ENCODE results near the gene NIP7. TPM values are rescaled to one million over a fixed set of nuclear protein-coding genes. Genes with fewer than 3 reads are reported as not detected.

The NIP7 gene
- total and polyA plus RNA-seq, 9 of the 15 experiments (the other 6 are each of a cell fraction or from before 2014, with no cell fraction given) = 28.9 to 85.5 (median 72.5) TPM

DNA sequence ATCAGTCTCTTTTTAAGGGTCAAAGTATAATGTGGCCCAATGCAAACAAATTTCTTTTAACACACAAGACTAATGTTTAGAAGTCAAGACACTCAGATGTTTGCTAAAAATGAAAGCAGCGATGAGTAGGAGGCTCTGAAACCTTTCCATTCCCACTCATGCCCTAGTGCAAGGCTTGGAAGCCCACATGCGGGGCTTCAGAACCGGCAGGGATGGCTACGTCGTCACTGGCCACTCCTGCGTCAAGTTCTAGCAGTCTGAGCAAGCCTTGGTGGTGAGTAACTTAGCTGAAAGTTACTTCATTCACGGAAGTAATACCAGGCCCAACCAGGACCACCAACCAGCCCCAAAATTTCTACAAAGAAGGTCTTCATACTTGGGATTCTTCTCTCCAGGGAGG, 26.9 kb downstream of the NIP7 start:
- Histone ChIP-seq H3K4me2 (ENCODE audit: insufficient read depth, low read length) (no peak overlapping the region), H3K9me3 (replicated peaks; ENCODE audit: control insufficient read depth, insufficient read depth, low read depth, low read length) (no peaks in the 10 kb centered on the region), H4K20me1 (replicated peaks; ENCODE audit: control insufficient read depth, insufficient read depth, low read length) (0 out of 2 replicates have a peak, but pooled peaks cover 3% of the 10 kb centered on the region), H3K9ac (ENCODE audit: insufficient read depth in 1 of 2, low read depth in 2 of 2, low read length in 2 of 2) (no peak overlapping the region), H3K27me3 (ENCODE audit: control insufficient read depth in 2 of 2, insufficient read depth in 2 of 2, low read length in 2 of 2) (no peaks in the 10 kb centered on the region), H3K4me1 (replicated peaks in 1 of 2; ENCODE audit: control insufficient read depth in 2 of 2, insufficient read depth in 2 of 2, low read length in 2 of 2) (peaks cover 0 to 10% of the 10 kb centered on the region in 2 experiments; a peak in 3 of 5 replicates), H3K27ac (ENCODE audit: extremely low read depth, low read depth, low read length) (no peak overlapping the region), H3K4me3 (no peak overlapping the region), H3K36me3 (ENCODE audit: control insufficient read depth, insufficient read depth, low read length) (peaks cover 83% of the 10 kb centered on the region), H3K9me1 (ENCODE audit: control insufficient read depth, insufficient read depth, low read length) (no peaks in the 10 kb centered on the region), H3K79me2 (ENCODE audit: control insufficient read depth, insufficient read depth, low read length) (no peaks in the 10 kb centered on the region; the same call in 2 of the 3 replicates), H2AFZ (ENCODE audit: low read depth, low read length) (no peak overlapping the region)
- CTCF ChIA-PET (ENCODE audit: low intra/inter-chr PET ratio) = no interaction called here
- FAIRE-seq (no peak), DNase-seq (ENCODE audit: extremely low read depth in 1 of 4, low spot score in 3 of 4) (no peak), ATAC-seq (no peak)
- intact Hi-C loops (cut with micrococcal nuclease) (no loop called here), in situ Hi-C loops (cut with MboI) (no loop called here)
- POLR2A ChIA-PET = interaction anchor here (0.6 to 0.7 kb wide), 2 partner anchors 219 to 248 kb away, joined by 3 read pairs; no protein-coding TSS in a partner anchor
- BruUV-seq (replicated peaks) = no TSS peak
- 94% methylated on average over 7 of the region's 7 CpGs for WGBS (ENCODE audit: insufficient coverage, low coverage, missing lambda C conversion rate)
- no peak for TF ChIP-seq ZNF232 (CRISPR knock-in tag; IDR thresholded peaks at IDR 0.05)
- no peak for TF ChIP-seq BACH1 (tag; IDR thresholded peaks at IDR 0.05)
- TF ChIP-seq NCOR1 (IDR thresholded peaks at IDR 0.05) = no peak
- no peak for TF ChIP-seq ZFP30 (CRISPR knock-in tag; IDR thresholded peaks at IDR 0.05; ENCODE audit: borderline replicate concordance)
- TF ChIP-seq, protein P1, sequence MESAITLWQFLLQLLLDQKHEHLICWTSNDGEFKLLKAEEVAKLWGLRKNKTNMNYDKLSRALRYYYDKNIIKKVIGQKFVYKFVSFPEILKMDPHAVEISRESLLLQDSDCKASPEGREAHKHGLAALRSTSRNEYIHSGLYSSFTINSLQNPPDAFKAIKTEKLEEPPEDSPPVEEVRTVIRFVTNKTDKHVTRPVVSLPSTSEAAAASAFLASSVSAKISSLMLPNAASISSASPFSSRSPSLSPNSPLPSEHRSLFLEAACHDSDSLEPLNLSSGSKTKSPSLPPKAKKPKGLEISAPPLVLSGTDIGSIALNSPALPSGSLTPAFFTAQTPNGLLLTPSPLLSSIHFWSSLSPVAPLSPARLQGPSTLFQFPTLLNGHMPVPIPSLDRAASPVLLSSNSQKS (CRISPR knock-in tag; IDR thresholded peaks at IDR 0.05) = no peak
- no peak for TF ChIP-seq ZNF121 (CRISPR knock-in tag; conservative IDR thresholded peaks at IDR 0.05)
- no peak for TF ChIP-seq TAF15 (IDR thresholded peaks at IDR 0.05; ENCODE audit: low read depth, low read length)
- no peak for TF ChIP-seq ZNF586 (CRISPR knock-in tag; conservative IDR thresholded peaks at IDR 0.05)
- TF ChIP-seq MTF1 (CRISPR knock-in tag; IDR thresholded peaks at IDR 0.05; ENCODE audit: borderline replicate concordance) = no peak
- TF ChIP-seq, protein P2, sequence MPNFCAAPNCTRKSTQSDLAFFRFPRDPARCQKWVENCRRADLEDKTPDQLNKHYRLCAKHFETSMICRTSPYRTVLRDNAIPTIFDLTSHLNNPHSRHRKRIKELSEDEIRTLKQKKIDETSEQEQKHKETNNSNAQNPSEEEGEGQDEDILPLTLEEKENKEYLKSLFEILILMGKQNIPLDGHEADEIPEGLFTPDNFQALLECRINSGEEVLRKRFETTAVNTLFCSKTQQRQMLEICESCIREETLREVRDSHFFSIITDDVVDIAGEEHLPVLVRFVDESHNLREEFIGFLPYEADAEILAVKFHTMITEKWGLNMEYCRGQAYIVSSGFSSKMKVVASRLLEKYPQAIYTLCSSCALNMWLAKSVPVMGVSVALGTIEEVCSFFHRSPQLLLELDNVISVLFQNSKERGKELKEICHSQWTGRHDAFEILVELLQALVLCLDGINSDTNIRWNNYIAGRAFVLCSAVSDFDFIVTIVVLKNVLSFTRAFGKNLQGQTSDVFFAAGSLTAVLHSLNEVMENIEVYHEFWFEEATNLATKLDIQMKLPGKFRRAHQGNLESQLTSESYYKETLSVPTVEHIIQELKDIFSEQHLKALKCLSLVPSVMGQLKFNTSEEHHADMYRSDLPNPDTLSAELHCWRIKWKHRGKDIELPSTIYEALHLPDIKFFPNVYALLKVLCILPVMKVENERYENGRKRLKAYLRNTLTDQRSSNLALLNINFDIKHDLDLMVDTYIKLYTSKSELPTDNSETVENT (CRISPR knock-in tag; IDR thresholded peaks at IDR 0.05) = no peak
- no peak for TF ChIP-seq KHSRP (IDR thresholded peaks at IDR 0.05)
- TF ChIP-seq SNIP1 (IDR thresholded peaks at IDR 0.05; ENCODE audit: low read depth) = no peak
- TF ChIP-seq HCFC1 (IDR thresholded peaks at IDR 0.05; ENCODE audit: low read depth, low read length) = no peak
- no peak for TF ChIP-seq IRF2 (CRISPR knock-in tag; IDR thresholded peaks at IDR 0.05)

All from K562 (cell line).